Measurements from ENCODE around the gene SETSIP. TPM values are rescaled to one million over a fixed set of nuclear protein-coding genes. Genes with fewer than 3 reads are reported as not detected.
"Not testable (repeated sequence)": the region's sequence is repeated elsewhere in the genome, so short reads cannot be mapped to it uniquely, and the experiment has no call there.

SETSIP gene
- total and polyA plus RNA-seq, 2 of the 8 experiments (the other 6 are each of a cell fraction or from before 2014, with no cell fraction given) = 0.14 TPM; not detected in 1

DNA sequence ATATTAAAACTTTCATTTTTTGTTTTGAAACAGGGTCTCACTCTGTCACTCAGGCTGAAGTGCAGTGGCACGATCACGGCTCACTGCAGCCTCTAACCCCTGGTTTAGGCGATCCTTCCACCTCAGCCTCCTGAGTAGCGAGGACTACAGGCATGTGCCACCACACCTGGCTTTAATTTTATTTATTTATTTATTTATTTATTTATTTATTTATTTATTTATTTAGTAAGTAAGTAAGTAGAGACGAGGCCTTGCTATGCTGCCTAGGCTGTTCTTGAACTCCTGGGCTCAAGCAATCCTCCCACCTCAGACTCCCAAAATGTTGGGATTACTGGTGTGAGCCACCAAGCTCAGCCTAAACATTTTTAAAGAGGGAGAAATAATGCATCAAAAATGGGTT, 1.2 kb upstream of the SETSIP start:
- no peak overlapping the region for H2BK20ac ChIP-seq (ENCODE audit: low read length)
- POLR2A ChIA-PET (ENCODE audit: partially characterized antibody) = interaction anchor here (0.9 kb wide), 1 partner anchor 175 kb away, joined by 3 read pairs; no protein-coding TSS in a partner anchor
- H4K91ac ChIP-seq (replicated peaks; ENCODE audit: insufficient read length, low read length) = no peak overlapping the region
- no peaks in the 10 kb centered on the region for H3K9me3 ChIP-seq (ENCODE audit: insufficient read depth in 2 of 2, low read depth in 1 of 2, low read length in 1 of 2)
- H3K18ac ChIP-seq (ENCODE audit: extremely low read depth, low read length) = no peak overlapping the region
- H3K4me3 ChIP-seq (ENCODE audit: extremely low read depth in 1 of 4, insufficient read depth in 2 of 4, low read depth in 3 of 4, low read length in 4 of 4) = no peak overlapping the region
- H2BK15ac ChIP-seq (ENCODE audit: low read length) = no peak overlapping the region
- no peak overlapping the region for H3K9ac ChIP-seq (replicated peaks in 1 of 4; ENCODE audit: extremely low read depth in 1 of 4, low read depth in 3 of 4, low read length in 3 of 4)
- no peaks in the 10 kb centered on the region for H3K79me1 ChIP-seq (ENCODE audit: low read depth, low read length)
- no peaks in the 10 kb centered on the region for H3K79me2 ChIP-seq (ENCODE audit: control insufficient read depth in 1 of 2, insufficient read depth in 2 of 2, low read length in 2 of 2)
- no peak overlapping the region for H3K4me2 ChIP-seq (ENCODE audit: insufficient read depth in 1 of 2, low read depth in 2 of 2, low read length in 2 of 2)
- 98% methylated on average over 5 of the region's 5 CpGs; no CpG with 5 or more reads in 1 of the 2 experiments for WGBS, 2 experiments (ENCODE audit: extremely low coverage in 1 of 2, insufficient coverage in 1 of 2, insufficient read length in 1 of 2, insufficient replicate concordance in 2 of 2, low coverage in 1 of 2, low lambda C conversion rate in 2 of 2, missing lambda C conversion rate in 1 of 2)
- no peak overlapping the region for H2AK5ac ChIP-seq (ENCODE audit: low read depth, low read length)
- no peak overlapping the region for H3K14ac ChIP-seq (ENCODE audit: insufficient read length)
- H3K4ac ChIP-seq (replicated peaks; ENCODE audit: insufficient read length, low read depth, low read length) = no peak overlapping the region
- no peak overlapping the region for H4K8ac ChIP-seq (ENCODE audit: extremely low read depth, insufficient read depth, low read length)
- H3K23ac ChIP-seq (ENCODE audit: insufficient read length) = no peak overlapping the region
- H3K23me2 ChIP-seq (ENCODE audit: low read depth, low read length) = 0 out of 2 replicates have a peak, but pooled peaks cover 2% of the 10 kb centered on the region
- no peak for DNase-seq (ENCODE audit: low read depth in 1 of 2, low spot score in 2 of 2)
- H3K36me3 ChIP-seq (ENCODE audit: control insufficient read depth in 2 of 4, insufficient read depth in 4 of 4, low read length in 3 of 4) = no peaks in the 10 kb centered on the region
- FAIRE-seq = no peak
- H3K56ac ChIP-seq (replicated peaks; ENCODE audit: insufficient read length, low read depth, low read length) = no peak overlapping the region
- H2AFZ ChIP-seq (ENCODE audit: low read length) = no peak overlapping the region
- H2BK120ac ChIP-seq (replicated peaks; ENCODE audit: low read depth, low read length) = no peak overlapping the region
- H3K27ac ChIP-seq (ENCODE audit: low read depth, low read length) = no peak overlapping the region
- CTCF ChIA-PET (ENCODE audit: partially characterized antibody) = interaction anchor here (0.6 kb wide), 1 partner anchor 53 kb away, joined by 3 read pairs; no protein-coding TSS in a partner anchor
- no peak overlapping the region for H4K5ac ChIP-seq (ENCODE audit: insufficient read length, low read depth, low read length)
- no peaks in the 10 kb centered on the region for H3K4me1 ChIP-seq (replicated peaks in 1 of 4; ENCODE audit: control insufficient read depth in 3 of 4, insufficient read depth in 4 of 4, low read length in 3 of 4)
- H2BK5ac ChIP-seq (ENCODE audit: low read depth, low read length) = no peak overlapping the region
- TF ChIP-seq EP300 (IDR thresholded peaks at IDR 0.05; ENCODE audit: borderline replicate concordance in 1 of 2, low read depth in 2 of 2, low read length in 2 of 2) (no peak), SIRT6 (IDR thresholded peaks at IDR 0.05; ENCODE audit: low read length) (no peak)
- H4K20me1 ChIP-seq (replicated peaks in 1 of 2; ENCODE audit: control insufficient read depth in 1 of 2, insufficient read depth in 2 of 2, low read length in 2 of 2) = no peaks in the 10 kb centered on the region
- H3K27me3 ChIP-seq (replicated peaks in 1 of 4; ENCODE audit: control insufficient read depth in 3 of 4, extremely low read depth in 1 of 4, insufficient read depth in 3 of 4, low read length in 3 of 4) = no peaks in the 10 kb centered on the region
- H2BK12ac ChIP-seq (ENCODE audit: low read depth, low read length) = no peak overlapping the region

DNA sequence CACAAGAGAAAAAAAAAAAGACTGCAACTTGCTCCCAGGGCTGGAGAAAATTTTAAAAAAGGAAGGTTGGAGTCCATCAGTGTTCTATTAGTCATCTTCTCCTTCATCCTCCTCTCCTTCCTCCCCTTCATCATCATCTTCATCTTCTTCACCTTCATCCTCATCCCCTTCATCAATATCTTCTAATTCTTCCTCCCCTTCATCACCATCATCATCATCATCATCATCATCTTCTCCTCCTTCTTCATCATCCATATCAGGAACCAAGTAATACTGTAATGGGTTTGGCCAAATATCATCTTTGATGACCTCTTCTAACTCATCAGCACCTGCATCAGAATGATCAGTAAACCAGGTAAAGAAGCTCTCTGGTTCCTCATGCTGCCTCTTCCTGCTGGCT, 765 bp downstream of the SETSIP start:
- H3K79me1 ChIP-seq (ENCODE audit: low read depth, low read length); H3K14ac ChIP-seq (ENCODE audit: insufficient read length); H2AFZ ChIP-seq (ENCODE audit: low read length); H3K9ac ChIP-seq (replicated peaks in 1 of 4; ENCODE audit: extremely low read depth in 1 of 4, low read depth in 3 of 4, low read length in 3 of 4); H4K91ac ChIP-seq (replicated peaks; ENCODE audit: insufficient read length, low read length); H3K23me2 ChIP-seq (ENCODE audit: low read depth, low read length); H3K4ac ChIP-seq (replicated peaks; ENCODE audit: insufficient read length, low read depth, low read length); H3K36me3 ChIP-seq (ENCODE audit: control insufficient read depth in 2 of 4, insufficient read depth in 4 of 4, low read length in 3 of 4); H2BK20ac ChIP-seq (ENCODE audit: low read length); H3K9me3 ChIP-seq (ENCODE audit: insufficient read depth in 2 of 2, low read depth in 1 of 2, low read length in 1 of 2); POLR2A ChIA-PET (ENCODE audit: partially characterized antibody); H4K8ac ChIP-seq (ENCODE audit: extremely low read depth, insufficient read depth, low read length); H2BK12ac ChIP-seq (ENCODE audit: low read depth, low read length); H2BK5ac ChIP-seq (ENCODE audit: low read depth, low read length); H4K20me1 ChIP-seq (replicated peaks in 1 of 2; ENCODE audit: control insufficient read depth in 1 of 2, insufficient read depth in 2 of 2, low read length in 2 of 2); H3K56ac ChIP-seq (replicated peaks; ENCODE audit: insufficient read length, low read depth, low read length); H3K4me2 ChIP-seq (ENCODE audit: insufficient read depth in 1 of 2, low read depth in 2 of 2, low read length in 2 of 2); DNase-seq (ENCODE audit: low read depth in 1 of 2, low spot score in 2 of 2); H3K18ac ChIP-seq (ENCODE audit: extremely low read depth, low read length); H2BK120ac ChIP-seq (replicated peaks; ENCODE audit: low read depth, low read length); H2BK15ac ChIP-seq (ENCODE audit: low read length); H4K5ac ChIP-seq (ENCODE audit: insufficient read length, low read depth, low read length); H3K27me3 ChIP-seq (replicated peaks in 1 of 4; ENCODE audit: control insufficient read depth in 3 of 4, extremely low read depth in 1 of 4, insufficient read depth in 3 of 4, low read length in 3 of 4); CTCF ChIA-PET (ENCODE audit: partially characterized antibody); FAIRE-seq; H3K4me1 ChIP-seq (replicated peaks in 1 of 4; ENCODE audit: control insufficient read depth in 3 of 4, insufficient read depth in 4 of 4, low read length in 3 of 4); H3K27ac ChIP-seq (ENCODE audit: low read depth, low read length); H3K79me2 ChIP-seq (ENCODE audit: control insufficient read depth in 1 of 2, insufficient read depth in 2 of 2, low read length in 2 of 2); H3K23ac ChIP-seq (ENCODE audit: insufficient read length); H2AK5ac ChIP-seq (ENCODE audit: low read depth, low read length); H3K4me3 ChIP-seq (ENCODE audit: extremely low read depth in 1 of 4, insufficient read depth in 2 of 4, low read depth in 3 of 4, low read length in 4 of 4): not testable (repeated sequence)

Measured in H1 (cell line).